Cardiac fibroblast (primary cell): ENCODE results near the gene MSLN.

Experiments used
- DNase-seq, 2 donors: peaks; one replicate each; pipeline versions ENCODE4 v3.0.0 to v3.0.0-alpha.2; 2010; ENCODE audit warnings: low read depth in 2 of 2
- H3K4me3 ChIP-seq, 2 donors: replicated peaks in 1 of 2; 1 replicate in 1 of 2; 2 replicates in 1 of 2; pipeline ENCODE4 v1.5.1; 2011; ENCODE audit warnings: low read depth in 2 of 2, low read length in 2 of 2, mild to moderate bottlenecking in 2 of 2, moderate library complexity in 1 of 2
- TF ChIP-seq, protein P1 (sequence below): IDR thresholded peaks from one replicate; pipeline ENCODE4 v1.5.1; 2011; ENCODE audit warnings: low read depth, mild to moderate bottlenecking, low read length, inconsistent platforms

MSLN gene

DNA sequence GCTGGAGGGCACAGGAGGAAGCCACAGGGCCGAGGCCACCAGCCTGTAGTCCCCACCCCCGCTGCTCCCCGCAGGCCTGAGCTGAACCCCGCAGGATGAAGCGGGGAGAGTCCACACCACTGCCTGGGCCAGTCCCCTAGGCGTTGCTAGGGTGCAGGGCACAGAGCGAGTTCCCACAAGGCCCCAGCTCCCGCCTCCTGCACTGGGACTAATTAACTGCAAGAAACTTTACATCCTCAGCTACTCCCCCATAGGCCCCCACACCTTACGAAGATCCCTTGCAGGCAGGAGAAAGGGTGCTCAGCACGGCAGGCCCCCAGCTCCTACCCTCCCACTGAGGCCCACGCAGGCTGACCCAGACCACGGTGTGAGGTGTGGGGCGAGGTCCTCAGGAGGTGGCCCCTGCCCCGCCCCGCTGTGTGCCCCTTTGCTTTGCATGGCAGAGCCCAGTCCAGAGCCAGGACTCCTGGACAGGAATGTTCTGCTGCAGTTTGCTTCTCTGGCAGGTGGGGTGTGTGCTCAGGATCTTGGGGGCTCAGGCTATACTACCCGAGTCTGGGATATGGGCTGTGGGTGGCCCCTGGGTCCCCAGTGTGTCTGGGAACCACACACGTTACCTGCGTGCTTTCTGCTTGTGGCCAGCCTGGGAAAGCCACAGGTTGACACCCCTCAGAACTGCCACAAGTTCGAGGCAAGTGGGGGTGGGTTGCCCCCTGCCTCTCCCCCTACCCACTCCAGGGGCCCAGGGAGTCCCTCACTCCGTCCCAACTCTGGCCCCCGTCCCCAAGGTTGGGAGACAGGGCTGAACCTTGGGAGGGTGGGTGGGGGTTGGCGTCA, 38.8 kb downstream of the MSLN start:
- H3K4me3 ChIP-seq, result no peak overlapping the region
- no peak for DNase-seq
- TF ChIP-seq, protein P1, sequence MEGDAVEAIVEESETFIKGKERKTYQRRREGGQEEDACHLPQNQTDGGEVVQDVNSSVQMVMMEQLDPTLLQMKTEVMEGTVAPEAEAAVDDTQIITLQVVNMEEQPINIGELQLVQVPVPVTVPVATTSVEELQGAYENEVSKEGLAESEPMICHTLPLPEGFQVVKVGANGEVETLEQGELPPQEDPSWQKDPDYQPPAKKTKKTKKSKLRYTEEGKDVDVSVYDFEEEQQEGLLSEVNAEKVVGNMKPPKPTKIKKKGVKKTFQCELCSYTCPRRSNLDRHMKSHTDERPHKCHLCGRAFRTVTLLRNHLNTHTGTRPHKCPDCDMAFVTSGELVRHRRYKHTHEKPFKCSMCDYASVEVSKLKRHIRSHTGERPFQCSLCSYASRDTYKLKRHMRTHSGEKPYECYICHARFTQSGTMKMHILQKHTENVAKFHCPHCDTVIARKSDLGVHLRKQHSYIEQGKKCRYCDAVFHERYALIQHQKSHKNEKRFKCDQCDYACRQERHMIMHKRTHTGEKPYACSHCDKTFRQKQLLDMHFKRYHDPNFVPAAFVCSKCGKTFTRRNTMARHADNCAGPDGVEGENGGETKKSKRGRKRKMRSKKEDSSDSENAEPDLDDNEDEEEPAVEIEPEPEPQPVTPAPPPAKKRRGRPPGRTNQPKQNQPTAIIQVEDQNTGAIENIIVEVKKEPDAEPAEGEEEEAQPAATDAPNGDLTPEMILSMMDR, result no peak

DNA sequence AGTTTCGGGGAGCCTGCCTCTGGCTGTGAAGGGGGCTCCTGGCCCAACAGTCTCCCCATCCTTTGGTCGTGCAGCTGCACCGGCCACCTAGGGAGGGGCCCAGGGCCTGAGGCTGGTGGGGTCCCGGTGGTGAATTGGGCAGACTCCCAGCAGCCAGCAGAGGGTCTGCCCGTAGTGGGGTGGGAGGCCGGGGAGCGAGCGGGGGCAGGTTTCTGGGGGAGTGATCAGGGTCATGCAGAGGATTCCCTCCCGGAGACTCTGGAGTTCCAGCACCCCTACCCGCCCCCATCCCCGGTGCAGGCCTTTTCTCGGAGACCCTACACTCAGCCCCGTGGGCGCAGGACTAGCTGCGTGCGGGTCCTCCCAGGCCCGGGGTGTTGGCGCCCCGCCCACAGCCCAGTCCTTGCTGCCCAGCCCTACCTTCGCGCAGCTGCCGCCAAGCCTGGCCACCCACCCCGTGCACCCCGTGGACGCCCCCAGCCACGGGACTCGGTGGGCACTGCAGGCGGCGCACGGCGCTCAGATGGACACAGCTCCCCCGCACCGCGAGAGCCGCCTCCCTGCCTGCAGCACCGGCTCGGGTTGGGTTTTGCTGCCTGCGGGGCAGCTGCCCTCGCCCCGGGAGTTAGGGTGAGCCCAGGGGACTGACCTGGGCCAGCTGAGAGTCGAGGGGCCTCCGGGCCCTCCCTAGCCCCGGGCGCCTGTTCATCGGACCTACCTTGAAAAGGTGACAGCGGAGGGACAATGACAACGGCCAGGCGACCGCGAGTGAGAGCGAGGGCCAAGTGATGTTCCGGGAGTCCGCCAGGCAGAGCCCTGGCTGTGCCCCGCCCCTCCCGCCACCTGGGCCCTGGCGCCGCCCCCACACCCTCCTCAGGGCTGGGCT, 39.7 kb downstream of the MSLN start, which contains the start of gene GNG13:
Gene GNG13 (minus strand): TSS at position 787 of the 886 bp plus-strand sequence. CDS start 1,657 bp downstream, outside the sequence.
- TF ChIP-seq, protein P1, result no peak
- no peak within 1 kb of the TSS for H3K4me3 ChIP-seq
- no peak for DNase-seq

DNA sequence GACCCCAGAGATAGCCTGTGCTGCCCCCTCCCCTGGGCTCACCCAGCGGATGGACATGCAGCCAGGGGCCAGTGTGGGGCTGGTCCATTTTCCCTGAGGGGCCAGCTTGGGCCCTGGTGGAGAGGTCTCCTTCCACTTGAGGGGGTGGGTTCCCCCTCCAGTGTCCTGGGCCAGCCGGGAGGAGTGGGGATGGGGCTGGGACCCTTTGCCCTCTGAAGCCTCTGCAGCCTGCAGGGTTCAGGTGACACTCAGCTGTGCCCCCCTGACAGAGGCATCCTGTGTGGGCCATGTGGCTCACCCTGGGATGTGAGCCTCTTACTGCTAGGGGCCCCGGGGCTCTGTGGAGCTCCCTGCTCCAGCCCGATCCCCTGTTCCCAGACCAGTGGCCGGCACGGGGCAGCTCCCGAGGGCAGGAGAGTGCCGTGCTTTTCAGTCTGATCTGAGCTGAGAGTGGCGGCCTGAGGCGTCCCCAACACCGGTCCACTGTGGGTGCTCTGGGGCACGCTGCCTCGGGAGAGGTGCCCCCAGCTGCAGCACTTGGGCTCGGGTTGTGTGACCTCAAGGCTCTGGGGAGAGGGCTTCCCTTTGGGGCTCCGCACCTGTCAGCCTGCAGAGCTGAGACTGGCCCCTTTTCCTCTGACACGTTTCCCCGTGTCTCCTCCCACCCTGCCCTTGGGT, 40.4 kb downstream of the MSLN start:
- TF ChIP-seq, protein P1, result no peak
- DNase-seq, result no peak
- no peak overlapping the region for H3K4me3 ChIP-seq

DNA sequence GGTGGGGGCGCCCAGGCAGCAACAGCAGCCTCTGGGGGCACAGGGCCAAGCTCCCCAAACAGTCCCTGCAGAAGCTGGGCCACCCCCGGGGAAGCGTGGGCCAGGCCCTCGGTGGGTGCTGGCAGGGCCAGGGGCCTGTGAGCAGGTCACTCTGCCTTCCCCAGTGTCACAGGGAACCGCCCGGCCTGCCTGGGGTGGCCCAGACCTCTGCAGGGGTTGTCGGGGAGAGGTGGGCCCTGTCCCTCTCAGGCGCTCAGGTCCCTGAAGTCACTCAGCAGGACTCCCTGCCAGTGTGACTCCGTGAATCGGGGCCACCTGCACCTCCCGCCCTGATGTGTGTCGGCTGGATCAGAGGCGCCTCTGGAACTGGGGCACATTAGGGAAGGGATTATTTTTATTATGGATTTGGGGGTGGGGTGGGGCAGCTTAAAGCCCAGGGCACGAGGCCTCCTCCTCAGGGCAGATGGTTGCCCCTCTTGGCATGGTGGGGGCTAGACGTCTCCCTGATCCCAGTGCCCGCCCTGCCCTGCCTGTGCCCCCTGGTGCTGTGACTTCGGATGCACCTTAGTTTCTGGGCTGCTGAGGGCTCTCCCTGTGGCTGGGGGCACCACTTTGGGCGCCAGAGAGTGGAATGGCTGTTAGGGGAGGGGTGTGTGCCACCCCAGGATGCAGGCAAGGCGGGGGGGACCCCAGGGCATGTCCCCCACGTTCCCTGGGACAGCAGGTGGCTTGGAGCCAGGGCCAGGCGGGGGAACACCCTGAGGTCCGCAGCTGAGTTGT, 41.2 kb downstream of the MSLN start:
- H3K4me3 ChIP-seq, result no peak overlapping the region
- no peak for DNase-seq
- TF ChIP-seq, protein P1, result no peak

DNA sequence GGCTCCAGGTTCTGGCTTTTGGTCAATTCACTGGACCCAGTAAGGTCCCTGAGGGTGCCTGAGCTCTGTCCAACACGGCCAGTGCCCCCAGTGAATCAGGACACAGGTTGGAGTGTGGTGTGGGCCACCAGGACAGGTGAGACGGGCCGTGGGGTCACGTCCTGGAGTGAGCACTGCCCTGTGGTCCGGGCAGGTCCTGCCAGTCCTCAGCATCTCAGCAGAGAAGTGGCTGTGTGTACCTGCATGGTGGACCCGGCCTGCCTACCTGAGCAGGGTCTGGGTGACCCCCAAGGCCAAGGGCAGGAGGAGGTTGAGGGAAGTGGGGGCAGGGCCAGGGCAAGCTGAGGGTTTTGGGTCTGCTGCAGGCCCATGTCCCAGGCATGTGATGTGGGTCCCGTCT, 41.9 kb downstream of the MSLN start:
- H3K4me3 ChIP-seq, result no peak overlapping the region
- TF ChIP-seq, protein P1, result no peak
- no peak for DNase-seq
